HG03097 (cell line): ENCODE results near the gene BAG1.
A peak's percentile ranks its signal among the peaks of the same experiment; 100 is the strongest.

Experiments used
- ATAC-seq: cut with Tn5 transposase; IDR thresholded peaks from one replicate; pipeline ENCODE4 v1.9.1; 2021; ENCODE audit not compliant: unreplicated experiment, low FRiP score

Gene BAG1

GRCh38 chr9:33277484-33277883 is 13.0 kb upstream of the BAG1 start:
- no peak for ATAC-seq

DNA sequence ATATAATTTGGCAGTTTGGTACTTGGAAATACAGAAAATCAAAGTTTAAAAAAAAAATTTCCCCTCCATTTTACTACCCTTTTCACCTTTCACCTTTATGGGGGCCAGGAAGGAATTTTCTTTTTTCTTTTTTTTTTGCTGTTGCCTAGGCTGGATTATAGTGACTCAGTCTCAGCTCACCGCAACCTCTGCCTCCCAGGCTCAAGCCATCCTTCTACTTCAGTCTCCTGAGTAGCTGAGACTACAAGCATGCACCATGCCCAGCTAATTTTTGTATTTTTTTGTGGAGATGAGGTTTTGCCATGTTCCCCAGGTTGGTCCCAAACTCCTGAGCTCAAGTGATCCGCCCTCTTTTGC is 9.4 kb upstream of the BAG1 start:
- ATAC-seq: no peak

GRCh38 chr9:33273266-33273971 is 8.9 kb upstream of the BAG1 start:
- ATAC-seq: no peak

DNA sequence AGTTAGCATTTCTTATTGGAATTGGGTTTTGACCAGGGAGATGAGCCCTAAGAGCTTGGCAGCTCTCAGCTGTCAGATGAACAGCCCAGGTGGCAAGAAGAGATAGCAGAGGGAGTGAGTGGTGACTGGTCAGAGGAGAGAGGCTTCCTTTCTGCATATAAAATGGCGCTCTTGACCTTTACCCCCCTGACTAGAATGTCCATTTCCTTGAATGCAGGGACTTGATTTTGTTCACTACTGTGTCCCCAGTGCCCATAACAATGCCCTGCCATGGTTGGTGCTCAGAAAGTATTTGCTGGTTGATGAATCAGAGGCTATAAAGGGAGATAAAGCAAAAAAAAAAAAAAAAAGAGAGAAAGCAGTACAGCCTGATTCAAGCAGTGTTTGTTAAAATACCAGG is 7.6 kb upstream of the BAG1 start:
- ATAC-seq: no peak

DNA sequence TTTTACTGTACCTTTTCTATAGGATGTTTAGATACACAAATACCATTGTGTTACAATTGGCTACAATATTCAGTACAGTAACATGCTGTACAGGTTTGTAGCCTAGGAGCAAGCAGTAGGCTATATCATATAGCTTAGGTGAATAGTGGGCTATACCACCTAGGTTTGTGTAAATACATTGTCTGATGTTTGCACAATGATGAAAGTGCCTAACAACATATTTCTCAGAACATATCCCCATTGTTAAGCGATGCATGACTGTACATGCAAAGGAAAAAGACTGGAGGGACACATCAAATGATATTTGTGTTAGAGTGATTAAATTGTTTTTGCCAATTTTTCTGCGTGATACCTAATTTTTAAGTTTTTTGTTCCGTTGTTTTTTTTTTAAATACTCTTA is 5.6 kb upstream of the BAG1 start:
- no peak for ATAC-seq

- no peak for ATAC-seq
Measured at GRCh38 chr9:33267151-33267767, 2.8 kb upstream of the BAG1 start.

DNA sequence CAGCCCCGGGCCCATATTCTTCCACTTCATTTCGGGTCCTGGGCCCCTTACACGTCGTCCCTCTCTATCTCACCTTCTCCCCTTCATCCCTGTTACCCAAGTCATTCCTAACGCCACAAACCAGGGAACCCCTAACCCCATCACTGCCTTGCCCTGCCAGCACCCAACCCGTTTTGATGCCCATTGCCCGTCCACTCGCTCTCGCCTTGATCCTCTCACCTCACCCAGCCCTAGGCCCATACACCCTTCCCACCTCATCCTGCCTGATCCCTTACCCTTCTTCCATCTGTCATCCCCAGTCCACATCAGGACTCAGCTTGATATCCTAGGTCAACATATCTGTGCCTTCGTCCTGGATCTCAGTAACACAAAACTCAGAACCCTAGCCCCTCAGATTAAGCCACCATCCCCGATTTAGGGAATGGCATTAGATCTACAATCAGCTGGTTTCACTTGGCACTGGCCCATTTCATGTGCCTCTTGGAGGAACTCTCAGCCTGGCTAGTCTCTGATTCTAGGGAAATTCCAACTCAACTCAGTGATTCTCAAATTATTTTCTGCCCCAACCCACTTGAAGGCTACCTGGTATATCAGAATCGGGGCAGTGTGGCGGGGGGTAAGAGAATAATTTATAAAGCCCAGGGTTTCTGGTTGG is 830 bp upstream of the BAG1 start:
- ATAC-seq: no peak

GRCh38 chr9:33264003-33264472 is 470 bp downstream of the BAG1 start:
- ATAC-seq: peak; percentile 22

DNA sequence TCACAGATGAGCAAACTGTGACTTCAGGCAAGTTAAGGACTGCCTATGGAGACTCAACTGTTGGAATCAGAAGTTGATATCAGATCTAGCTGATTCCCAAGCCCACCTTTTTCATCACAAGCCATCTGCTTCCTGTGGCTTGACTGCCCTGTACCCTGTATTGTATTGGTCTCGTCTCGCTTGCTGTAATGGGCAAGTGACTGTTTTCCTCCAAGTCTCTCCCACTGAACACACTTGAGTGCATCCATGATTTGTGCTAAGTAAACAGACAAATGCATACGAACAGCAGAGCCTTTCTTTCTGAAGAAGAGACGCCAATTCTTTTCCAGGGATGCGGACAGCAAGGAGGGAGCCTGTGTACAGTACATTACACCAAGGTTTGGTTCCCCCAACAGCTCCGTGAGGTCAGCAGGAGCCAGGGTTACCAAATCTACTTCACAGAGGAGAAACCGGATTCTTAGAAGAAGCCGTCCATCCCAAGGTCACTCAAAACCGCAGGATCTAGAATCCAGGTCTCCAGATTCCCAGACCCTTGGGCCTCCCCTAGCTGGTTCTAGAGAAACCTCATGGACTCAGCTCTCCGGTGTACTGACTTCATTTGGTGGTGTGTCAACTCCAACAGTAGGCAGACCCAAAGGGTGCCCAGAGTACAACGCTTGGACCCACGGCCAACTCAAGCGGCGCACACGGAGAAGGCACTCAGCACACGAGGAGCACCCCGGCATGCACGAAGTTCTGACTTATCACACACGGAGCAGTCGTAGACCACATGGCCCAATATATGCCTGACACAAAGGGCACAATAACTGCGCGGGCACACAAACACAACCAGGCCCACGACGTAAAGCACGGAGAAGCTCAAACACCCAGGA is 1.1 kb downstream of the BAG1 start:
- no peak for ATAC-seq

- no peak for ATAC-seq
Measured at GRCh38 chr9:33260372-33260771, 4.1 kb downstream of the BAG1 start.

DNA sequence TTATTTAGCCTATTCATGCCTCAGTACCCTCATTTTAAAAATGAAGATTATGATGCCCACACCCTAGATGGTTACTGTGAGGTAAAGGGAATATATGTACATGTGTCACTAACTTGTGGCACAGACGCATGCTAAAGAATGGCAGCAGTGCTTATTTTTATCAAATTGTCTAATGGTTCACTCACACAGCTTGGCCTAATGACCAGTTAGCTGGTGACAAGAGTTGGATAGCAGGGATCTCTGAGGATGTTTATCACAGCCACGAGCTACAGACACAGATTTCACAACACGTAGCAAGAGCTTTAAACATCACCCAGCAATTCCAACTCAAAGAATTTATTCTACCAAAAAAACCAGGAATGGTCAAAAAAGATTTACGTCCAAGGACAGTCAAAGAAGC is 7.2 kb downstream of the BAG1 start:
- no peak for ATAC-seq

- no peak for ATAC-seq
Measured at GRCh38 chr9:33256236-33256635, 8.3 kb downstream of the BAG1 start.

DNA sequence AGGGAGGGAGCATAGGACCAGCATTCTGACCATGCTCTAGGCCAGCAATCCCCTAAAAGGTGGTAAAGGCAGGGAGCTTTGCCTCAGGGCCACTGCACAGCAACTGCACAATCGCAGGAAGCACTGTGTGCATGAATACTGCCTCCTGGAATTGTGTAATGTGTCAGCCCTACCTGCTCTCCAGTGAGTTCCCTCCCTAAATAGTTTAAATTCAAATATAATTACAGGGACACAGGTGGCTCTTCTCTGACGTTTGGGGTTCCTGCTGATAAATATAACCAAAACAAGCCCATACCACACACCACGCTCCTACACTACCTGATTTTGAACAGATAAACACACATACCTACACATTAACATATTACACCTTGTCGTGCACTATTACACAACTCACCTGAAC is 9.0 kb downstream of the BAG1 start:
- ATAC-seq: no peak

- ATAC-seq: no peak
Measured at GRCh38 chr9:33255014-33255413, 9.5 kb downstream of the BAG1 start.

DNA sequence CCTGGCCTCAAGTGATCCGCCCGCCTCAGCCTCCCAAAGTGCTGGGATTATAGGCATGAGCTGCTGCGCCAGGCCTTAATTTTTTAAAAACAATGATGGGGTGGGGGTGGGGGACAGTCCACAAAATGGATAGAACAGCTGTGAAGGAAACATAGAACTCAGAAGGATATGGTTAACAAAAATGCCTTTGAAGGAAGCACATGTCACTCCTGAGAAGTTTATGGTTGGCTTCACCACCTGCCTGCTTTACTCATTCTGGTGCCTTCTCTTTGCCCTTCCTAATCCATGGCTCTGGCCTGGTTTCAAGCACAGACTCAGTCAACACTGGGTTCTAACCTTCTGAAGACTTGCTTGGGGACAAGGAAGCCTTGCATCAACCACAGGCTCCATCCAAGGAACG is 10.3 kb downstream of the BAG1 start:
- ATAC-seq: no peak

DNA sequence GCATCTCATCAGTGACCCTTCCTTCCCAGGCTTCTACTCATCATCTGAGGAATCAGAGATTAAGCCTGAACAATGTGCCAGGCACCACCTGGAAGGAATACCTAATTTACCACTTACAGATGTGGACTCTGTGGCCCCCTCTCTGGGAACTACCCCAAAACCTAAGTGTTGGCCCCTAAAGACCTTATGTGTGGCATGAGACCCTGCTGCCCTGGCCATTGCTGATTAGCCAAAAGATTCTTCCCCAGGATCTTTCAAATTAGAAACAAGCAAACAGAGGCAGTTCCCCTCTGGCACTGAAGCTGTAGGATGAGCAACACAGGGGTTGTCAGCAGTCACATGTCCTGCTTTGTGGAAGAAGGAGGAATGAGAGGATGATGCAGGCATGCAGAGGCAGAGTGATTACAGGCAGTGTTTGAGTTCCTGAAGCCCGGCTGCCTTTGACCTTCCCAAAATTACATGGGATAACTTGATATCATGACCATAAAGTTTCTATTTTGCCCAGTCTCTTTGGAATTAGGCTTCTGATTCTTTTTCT is 14.0 kb downstream of the BAG1 start:
- ATAC-seq: no peak

- no peak for ATAC-seq
Measured at GRCh38 chr9:33249983-33250382, 14.5 kb downstream of the BAG1 start.

DNA sequence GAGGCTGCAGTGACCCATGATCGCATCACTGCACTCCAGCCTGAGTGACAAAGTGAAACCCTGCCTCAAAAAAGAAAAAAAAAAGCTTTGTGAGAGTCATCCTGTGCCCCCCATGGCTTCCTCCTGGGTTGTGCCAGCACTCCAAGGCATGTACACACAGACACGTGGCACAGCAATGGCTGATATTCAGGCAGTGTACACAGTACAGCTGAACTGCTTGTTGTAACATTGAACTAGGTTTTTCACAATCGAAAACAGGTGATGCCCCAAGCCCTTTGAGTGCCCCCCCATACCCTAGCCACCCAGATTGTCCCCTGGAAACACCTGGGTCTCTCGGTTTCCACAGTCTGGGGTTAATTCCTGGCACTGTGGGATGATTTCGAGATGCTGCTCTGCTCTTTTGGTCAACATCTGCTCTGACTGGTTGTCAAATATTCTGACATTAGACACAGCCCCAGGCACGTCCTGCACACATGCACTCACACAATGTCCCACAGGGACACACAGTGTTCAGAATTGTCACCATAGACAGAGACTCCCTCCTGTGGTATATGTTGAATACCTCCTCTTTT is 15.3 kb downstream of the BAG1 start:
- ATAC-seq: no peak

DNA sequence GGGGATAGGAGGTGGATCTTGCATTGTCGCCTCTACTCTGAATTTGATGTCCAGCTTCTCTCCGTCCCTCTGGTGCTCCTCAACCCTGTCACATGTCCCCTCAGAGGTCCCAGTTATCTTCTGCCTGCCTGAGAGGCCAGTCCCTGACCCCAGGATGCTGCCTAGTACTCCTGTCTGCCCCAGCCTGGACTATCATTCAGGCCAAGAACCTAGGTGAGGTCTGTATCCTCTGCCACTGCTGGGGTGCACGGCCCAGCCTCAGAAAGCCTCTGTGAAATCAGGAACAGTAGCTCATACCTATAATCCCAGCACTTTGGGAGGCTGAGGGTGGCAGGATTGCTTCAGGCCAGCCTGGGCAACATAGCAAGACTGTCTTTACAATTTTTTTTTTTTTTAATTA is 15.9 kb downstream of the BAG1 start:
- ATAC-seq: no peak

GRCh38 chr9:33246269-33246860 is 18.1 kb downstream of the BAG1 start:
- no peak for ATAC-seq
